TTC549 (cell line): Measurements from ENCODE around the gene VPS18.

ENCODE experiments used
- FAIRE-seq: peaks from 2 replicates; lab custom pipeline; 2012; peaks lifted over from hg19 to GRCh38; lab: Jason Lieb, UNC

VPS18 gene

GRCh38 chr15:40900256-40901052 lies 6.2 kb downstream of the VPS18 start:
- FAIRE-seq: no peak

GRCh38 chr15:40901053-40901443 lies 6.8 kb downstream of the VPS18 start:
- FAIRE-seq: no peak

- FAIRE-seq: no peak
Observed at GRCh38 chr15:40902605-40903561, 8.6 kb downstream of the VPS18 start.

- no peak for FAIRE-seq
Observed at GRCh38 chr15:40904552-40905201, 10.4 kb downstream of the VPS18 start.

- FAIRE-seq: no peak
Observed at GRCh38 chr15:40906091-40906990, 12.1 kb downstream of the VPS18 start.

- FAIRE-seq: no peak
Observed at GRCh38 chr15:40906991-40907802, 12.9 kb downstream of the VPS18 start.

- FAIRE-seq: no peak
Observed at GRCh38 chr15:40908095-40908494, 13.8 kb downstream of the VPS18 start.

GRCh38 chr15:40909662-40910630 lies 15.7 kb downstream of the VPS18 start:
- FAIRE-seq: no peak

- no peak for FAIRE-seq
Observed at GRCh38 chr15:40911141-40911540, 16.9 kb downstream of the VPS18 start.

- no peak for FAIRE-seq
Observed at GRCh38 chr15:40911693-40912092, 17.4 kb downstream of the VPS18 start.

GRCh38 chr15:40912478-40912877 lies 18.2 kb downstream of the VPS18 start:
- no peak for FAIRE-seq

GRCh38 chr15:40914013-40914412 lies 19.8 kb downstream of the VPS18 start:
- FAIRE-seq: no peak

GRCh38 chr15:40914486-40914885 lies 20.2 kb downstream of the VPS18 start:
- no peak for FAIRE-seq

GRCh38 chr15:40915116-40915661 lies 20.9 kb downstream of the VPS18 start:
- FAIRE-seq: no peak

GRCh38 chr15:40915679-40916078 lies 21.4 kb downstream of the VPS18 start:
- no peak for FAIRE-seq

GRCh38 chr15:40917585-40917984 lies 23.3 kb downstream of the VPS18 start:
- no peak for FAIRE-seq

- no peak for FAIRE-seq
Observed at GRCh38 chr15:40918146-40918798, 24.0 kb downstream of the VPS18 start.

- no peak for FAIRE-seq
Observed at GRCh38 chr15:40918799-40919392, 24.6 kb downstream of the VPS18 start.
